HG03520 (cell line): ENCODE results near the gene BCL2L11.
"Not testable (repeated sequence)": the region's sequence is repeated elsewhere in the genome, so short reads cannot be mapped to it uniquely, and the experiment has no call there.

ENCODE experiments used
- ATAC-seq: cut with Tn5 transposase; IDR thresholded peaks from one replicate; pipeline ENCODE4 v1.9.1; 2021; ENCODE audit warnings: mild to moderate bottlenecking, moderate library complexity; ENCODE audit not compliant: unreplicated experiment

Gene BCL2L11

DNA sequence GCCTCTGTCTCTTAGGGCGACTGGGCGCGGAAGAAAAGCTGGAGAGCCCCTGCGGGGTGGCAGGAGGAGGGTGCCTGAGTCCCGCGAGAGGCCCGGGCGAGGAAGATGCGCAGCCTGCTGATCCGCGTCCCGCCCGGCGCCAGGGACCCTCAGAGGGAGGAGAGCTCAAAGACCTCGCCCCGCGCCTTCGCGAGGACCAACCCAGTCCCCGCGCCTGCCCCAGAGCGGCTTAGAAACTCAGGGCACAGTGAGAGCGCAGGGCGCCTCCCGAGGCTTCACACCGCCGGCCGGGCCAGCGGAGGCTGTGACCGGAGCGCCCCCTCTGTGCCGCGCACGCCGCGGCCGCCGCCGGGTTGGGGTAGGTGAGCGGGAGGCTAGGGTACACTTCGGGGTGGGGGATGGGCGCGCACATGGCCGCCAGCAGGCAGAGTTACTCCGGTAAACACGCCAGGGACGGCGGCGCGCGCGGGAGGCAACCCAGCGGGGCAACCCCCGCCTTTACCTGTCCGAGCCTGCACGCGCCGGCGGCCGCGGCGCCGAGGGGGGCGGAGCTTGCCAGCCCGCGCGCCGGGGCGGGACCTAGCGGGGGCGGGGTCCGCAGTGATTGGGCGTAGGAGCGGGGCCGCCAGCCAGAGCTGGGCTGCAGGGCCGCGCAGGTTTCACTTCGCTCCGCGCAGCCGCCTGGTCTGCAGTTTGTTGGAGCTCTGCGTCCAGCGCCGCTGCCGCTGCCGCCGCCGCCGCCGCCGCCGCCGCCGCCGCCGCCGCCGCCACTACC lies at the start of gene BCL2L11:
BCL2L11 (plus strand) TSS at position 662 of the 775 bp plus-strand sequence. CDS start 2,832 bp downstream, outside the sequence.
- peak; percentile 54 for ATAC-seq

DNA sequence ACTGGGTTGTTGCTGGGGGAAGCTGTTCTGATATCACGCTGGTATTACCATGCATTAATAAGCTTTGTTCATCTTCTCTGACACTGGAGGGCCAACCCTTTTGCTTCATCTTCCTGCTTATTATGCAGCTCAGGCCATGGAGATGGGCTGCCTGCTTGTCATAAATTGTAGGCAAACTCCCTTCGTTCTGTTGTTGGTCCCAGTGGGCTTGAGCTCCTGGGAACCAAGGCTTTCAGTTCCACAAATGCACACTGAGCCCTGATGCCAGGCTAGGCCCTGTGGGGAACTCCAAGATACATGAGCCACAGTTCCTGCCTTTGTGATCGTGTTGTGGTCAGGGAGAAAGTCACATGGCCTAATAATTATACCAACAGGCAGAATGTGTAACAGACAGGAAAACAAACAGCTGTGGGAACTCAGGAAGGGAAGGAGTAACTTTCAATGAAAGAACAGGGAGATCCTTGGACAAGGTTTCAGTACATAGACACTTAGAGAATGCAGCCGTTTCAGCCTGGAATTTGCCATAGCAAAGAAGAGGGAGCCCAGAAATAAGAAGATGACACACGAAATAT lies 49.0 kb upstream of the BCL2L11 start:
- no peak for ATAC-seq

DNA sequence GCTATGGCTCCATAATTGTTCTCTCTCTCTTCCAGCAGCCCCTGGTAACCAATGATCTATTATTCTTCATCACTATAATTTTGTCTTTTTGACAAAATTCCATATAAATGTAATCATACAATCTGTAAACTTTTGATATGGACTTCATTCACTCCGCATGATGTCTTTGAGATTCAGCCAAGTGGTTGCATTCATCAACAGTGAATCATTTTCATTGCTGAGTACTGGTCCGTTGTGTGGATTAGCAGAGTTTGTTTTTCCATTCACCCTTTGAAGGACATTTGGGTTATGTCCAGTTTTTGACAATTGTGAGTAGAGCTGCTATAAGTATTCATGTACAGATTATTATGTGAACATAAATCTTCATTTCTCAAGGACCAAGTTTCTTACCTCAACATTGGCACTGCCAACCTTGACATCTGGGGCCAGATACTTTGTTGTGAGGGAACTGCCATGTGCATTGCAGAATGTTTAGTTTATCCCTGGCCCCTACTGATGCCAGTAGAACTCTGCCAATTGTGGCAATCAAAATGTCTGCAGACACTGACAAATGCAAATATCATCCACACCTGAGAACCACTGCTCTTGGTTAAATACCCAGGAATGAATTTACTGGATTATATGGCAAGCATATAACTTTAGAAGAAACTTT lies 48.4 kb upstream of the BCL2L11 start:
- no peak for ATAC-seq

- ATAC-seq: not testable (repeated sequence)
Observed at GRCh38 chr2:111082659-111083058, 38.1 kb upstream of the BCL2L11 start.

DNA sequence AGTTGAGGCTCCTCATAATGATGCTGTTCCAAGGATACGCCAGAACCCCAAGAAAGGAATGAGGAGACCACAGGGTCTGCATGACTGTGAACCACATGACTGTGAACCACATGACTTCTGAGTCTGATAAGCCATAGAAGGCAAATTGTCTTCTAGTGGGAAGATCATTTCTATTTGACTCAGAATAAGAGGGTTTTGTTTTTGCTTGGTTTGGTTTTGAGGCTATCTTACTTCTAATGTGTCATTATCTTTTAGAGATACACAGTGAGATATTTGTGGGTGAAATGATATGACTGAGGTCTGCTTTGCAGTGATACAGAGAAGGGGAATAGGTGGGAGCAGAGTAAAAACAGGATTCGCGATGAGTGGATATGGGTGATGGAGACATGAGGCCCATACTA lies 28.9 kb upstream of the BCL2L11 start:
- no peak for ATAC-seq

DNA sequence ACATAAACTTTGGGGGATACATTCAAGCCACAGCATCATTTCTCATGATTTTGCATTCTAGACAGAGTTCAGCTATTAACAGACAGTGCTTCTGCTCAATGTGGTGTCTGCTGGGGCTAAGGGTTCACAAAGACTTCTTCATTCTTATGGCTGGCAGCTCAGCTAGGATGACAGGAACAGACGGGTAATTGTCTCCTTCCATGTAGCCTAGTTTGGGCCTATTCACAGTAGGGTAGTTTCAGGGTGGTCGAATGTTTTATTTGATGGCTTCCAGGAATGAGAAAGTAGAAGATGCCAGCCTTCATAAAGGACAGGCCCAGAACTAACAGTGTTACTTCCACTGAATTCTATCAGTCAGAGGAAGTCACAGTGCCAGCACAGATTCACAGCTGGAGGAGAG lies 26.0 kb upstream of the BCL2L11 start:
- ATAC-seq: no peak

- no peak for ATAC-seq
Observed at GRCh38 chr2:111095434-111095833, 25.3 kb upstream of the BCL2L11 start.

- no peak for ATAC-seq
Observed at GRCh38 chr2:111099402-111099801, 21.3 kb upstream of the BCL2L11 start.

GRCh38 chr2:111100087-111100764 lies 20.5 kb upstream of the BCL2L11 start:
- peak; percentile 23 for ATAC-seq

- ATAC-seq: peak; percentile 79
Observed at GRCh38 chr2:111100765-111101162, 19.9 kb upstream of the BCL2L11 start.

- no peak for ATAC-seq
Observed at GRCh38 chr2:111101592-111101991, 19.1 kb upstream of the BCL2L11 start.

DNA sequence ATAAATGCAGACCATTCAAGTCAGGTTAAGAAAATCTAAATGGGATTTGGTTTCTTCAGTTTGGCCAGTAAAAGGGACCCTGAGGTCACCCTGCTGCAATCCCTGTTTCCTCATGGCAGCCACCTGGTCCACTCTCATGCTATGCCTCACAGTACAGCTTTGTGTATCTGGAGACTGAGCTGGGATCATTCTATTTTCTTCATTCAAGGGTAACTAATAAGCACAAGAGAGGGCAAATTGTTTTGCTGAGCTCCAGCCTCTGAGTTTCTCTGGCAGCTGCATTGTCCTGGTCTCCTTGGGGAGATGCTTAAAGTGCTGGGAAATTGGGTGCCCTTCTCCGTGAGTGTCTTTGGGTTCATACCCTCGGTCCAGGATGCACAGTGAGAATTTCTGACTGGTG lies 18.5 kb upstream of the BCL2L11 start:
- no peak for ATAC-seq

GRCh38 chr2:111105926-111106325 lies 14.8 kb upstream of the BCL2L11 start:
- no peak for ATAC-seq

- no peak for ATAC-seq
Observed at GRCh38 chr2:111106706-111107105, 14.0 kb upstream of the BCL2L11 start.

- no peak for ATAC-seq
Observed at GRCh38 chr2:111108745-111109271, 11.9 kb upstream of the BCL2L11 start.

DNA sequence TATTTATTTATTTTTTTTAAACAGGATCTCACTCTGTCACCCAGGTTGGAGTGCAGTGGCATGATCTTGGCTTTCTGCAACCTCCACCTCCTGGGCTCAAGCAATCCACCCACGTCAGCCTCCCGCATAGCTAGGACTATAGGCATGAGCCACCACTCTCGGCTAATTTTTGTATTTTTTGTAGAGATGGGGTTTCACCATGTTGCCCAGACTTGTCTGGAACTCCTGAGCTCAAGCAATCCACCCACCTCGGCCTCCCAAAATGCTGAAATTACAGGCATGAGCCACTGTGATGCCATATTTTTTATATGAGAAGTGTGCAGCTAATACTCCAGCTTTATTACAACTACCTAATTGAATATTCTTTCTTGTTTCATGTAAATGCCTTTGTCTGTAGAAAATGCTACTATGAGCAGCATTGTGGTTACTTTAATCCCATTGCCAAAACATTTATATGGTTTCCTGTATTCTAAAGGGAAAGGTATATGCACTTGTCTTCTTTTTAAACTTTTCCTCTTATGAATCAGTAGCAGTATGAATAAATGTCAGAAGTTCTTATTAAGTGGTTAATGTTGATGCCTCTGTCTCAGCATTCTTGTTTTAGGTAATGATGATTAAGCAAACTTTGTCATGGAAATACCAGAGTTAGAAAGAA lies 9.5 kb upstream of the BCL2L11 start:
- no peak for ATAC-seq

GRCh38 chr2:111113838-111114237 lies 6.9 kb upstream of the BCL2L11 start:
- no peak for ATAC-seq

DNA sequence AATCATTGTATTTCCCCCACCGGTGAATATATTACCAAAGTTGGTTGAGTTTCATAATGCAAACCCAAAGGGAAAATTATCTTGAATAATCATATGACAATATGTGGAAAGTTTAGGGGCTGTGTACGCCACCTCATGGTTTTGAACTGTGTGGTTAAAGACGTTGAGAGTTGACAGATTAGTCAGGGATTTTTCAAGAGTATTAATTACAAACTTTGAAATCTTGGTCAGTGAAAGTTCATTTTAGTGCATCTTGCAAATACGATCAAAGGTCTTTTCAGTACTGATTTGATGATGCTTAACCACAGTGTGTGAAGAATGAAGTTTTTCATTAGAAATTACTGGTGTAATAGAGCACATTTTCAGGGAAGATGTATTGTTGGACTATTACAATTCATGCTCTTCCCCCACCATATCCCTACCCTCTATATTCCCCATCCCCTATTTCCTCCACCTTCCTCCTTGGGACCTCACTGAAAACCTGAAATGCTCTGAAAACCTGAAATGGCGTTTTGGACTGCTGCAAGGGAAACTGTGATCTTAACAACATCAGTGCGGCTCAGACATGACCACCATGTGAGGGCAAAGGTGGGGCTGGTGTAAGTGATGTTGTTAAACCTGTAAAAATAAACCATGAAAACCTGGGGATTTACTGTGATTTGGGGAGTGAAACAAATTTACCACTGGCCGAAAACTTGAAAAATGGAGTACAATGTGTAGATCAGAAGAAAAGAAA lies 4.5 kb upstream of the BCL2L11 start:
- ATAC-seq: no peak

GRCh38 chr2:111116843-111117597 lies 3.7 kb upstream of the BCL2L11 start:
- no peak for ATAC-seq
